ENCODE results near the gene ASH1L. TPM values are rescaled to one million over a fixed set of nuclear protein-coding genes. Genes with fewer than 3 reads are reported as not detected.
A peak's percentile ranks its signal among the peaks of the same experiment; 100 is the strongest.
"Not testable (repeated sequence)": the region's sequence is repeated elsewhere in the genome, so short reads cannot be mapped to it uniquely, and the experiment has no call there.

Gene ASH1L
- total RNA-seq, 1 donor = 41.6 TPM

DNA sequence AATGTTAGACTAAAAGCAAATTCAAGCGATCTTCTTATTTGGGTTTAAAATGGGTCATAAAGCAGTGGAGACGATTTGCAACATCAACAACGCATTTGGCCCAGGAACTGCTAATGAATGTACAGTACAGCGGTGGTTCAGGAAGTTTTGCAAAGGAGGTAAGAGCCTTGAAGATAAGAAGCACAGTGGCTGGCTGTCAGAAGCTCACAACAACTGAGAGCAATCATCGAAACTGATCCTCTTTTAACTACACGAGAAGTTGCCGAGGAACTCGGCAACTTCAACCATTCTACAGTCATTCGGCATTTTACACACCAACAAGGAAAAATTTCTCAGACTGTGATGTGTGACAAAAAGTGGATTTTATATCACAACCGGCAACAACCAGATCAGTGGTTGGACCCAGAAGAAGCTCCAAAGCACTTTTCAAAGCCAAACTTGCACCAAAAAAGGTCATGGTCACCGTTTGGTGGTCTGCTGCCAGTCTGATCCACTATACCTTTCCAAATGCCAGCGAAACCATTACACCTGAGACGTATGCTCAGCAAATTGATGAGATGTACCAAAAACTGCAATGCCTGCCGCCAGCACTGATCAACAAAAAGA lies 47.9 kb downstream of the ASH1L start:
- Histone ChIP-seq H3K79me2 (ENCODE audit: insufficient read depth, low read length) (peaks cover 88% of the 10 kb centered on the region), H3K4me2 (ENCODE audit: insufficient read depth, low read length) (no peak overlapping the region), H3K9me3 (ENCODE audit: low read depth, low read length) (no peaks in the 10 kb centered on the region), H3K27ac (ENCODE audit: low read depth, low read length) (no peak overlapping the region), H3K36me3 (ENCODE audit: insufficient read depth, low read length) (peaks cover 8% of the 10 kb centered on the region), H3K27me3 (ENCODE audit: insufficient read depth, low read length) (no peaks in the 10 kb centered on the region), H3K4me1 (ENCODE audit: insufficient read depth, low read length) (peaks cover 8% of the 10 kb centered on the region), H3K4me3 (ENCODE audit: insufficient read depth, low read length) (no peak overlapping the region), H4K20me1 (ENCODE audit: insufficient read depth, low read length) (peaks cover 10% of the 10 kb centered on the region), H2AFZ (ENCODE audit: low read length) (no peak overlapping the region)
- no peak for DNase-seq (ENCODE audit: insufficient read length, low spot score, missing footprints)
- TF ChIP-seq, protein P1, sequence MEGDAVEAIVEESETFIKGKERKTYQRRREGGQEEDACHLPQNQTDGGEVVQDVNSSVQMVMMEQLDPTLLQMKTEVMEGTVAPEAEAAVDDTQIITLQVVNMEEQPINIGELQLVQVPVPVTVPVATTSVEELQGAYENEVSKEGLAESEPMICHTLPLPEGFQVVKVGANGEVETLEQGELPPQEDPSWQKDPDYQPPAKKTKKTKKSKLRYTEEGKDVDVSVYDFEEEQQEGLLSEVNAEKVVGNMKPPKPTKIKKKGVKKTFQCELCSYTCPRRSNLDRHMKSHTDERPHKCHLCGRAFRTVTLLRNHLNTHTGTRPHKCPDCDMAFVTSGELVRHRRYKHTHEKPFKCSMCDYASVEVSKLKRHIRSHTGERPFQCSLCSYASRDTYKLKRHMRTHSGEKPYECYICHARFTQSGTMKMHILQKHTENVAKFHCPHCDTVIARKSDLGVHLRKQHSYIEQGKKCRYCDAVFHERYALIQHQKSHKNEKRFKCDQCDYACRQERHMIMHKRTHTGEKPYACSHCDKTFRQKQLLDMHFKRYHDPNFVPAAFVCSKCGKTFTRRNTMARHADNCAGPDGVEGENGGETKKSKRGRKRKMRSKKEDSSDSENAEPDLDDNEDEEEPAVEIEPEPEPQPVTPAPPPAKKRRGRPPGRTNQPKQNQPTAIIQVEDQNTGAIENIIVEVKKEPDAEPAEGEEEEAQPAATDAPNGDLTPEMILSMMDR (IDR thresholded peaks at IDR 0.05; ENCODE audit: extremely low read depth, low read depth, low read length) = no peak

DNA sequence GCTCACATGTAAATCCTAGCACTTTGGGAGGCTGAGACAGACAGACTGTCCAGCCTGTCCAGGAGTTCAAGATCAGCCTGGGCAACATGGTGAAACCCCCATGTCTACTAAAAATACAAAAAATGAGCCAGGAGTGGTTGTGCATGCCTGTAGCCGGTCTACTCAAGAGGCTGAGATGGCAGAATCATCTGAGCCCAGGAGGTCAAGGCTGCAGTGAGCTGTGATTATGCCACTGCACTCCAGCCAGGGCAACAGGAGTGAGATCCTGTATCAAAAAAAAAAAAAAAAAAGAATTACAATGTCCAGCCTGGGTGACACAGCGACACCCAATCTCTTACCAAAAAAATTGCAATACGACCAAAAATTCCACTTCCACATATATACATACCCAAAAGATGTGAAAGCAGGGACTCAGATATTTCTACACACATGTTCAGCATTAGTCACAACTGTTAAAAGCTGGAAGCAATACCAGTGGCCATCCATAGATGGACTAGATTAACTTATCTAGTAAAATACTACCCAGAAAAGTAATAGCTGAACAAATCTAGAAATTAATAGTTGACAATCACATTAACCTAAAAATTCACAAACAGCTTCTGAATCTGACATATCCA lies 49.2 kb downstream of the ASH1L start:
- peak; percentile 70 for DNase-seq (ENCODE audit: insufficient read length, low spot score, missing footprints)
- TF ChIP-seq, protein P1 (IDR thresholded peaks at IDR 0.05; ENCODE audit: extremely low read depth, low read depth, low read length) = peak; percentile 30
- H3K27me3 ChIP-seq (ENCODE audit: insufficient read depth, low read length) = no peaks in the 10 kb centered on the region
- no peak overlapping the region for H3K4me3 ChIP-seq (ENCODE audit: insufficient read depth, low read length)
- H3K9me3 ChIP-seq (ENCODE audit: low read depth, low read length) = no peaks in the 10 kb centered on the region
- H2AFZ ChIP-seq (ENCODE audit: low read length) = no peak overlapping the region
- H3K36me3 ChIP-seq (ENCODE audit: insufficient read depth, low read length) = peaks cover 6% of the 10 kb centered on the region
- peak overlapping the region; percentile 38 for H3K27ac ChIP-seq (ENCODE audit: low read depth, low read length)
- H3K4me1 ChIP-seq (ENCODE audit: insufficient read depth, low read length) = peaks cover 8% of the 10 kb centered on the region
- H3K4me2 ChIP-seq (ENCODE audit: insufficient read depth, low read length) = no peak overlapping the region
- peaks cover 89% of the 10 kb centered on the region for H3K79me2 ChIP-seq (ENCODE audit: insufficient read depth, low read length)
- H4K20me1 ChIP-seq (ENCODE audit: insufficient read depth, low read length) = peaks cover 11% of the 10 kb centered on the region

DNA sequence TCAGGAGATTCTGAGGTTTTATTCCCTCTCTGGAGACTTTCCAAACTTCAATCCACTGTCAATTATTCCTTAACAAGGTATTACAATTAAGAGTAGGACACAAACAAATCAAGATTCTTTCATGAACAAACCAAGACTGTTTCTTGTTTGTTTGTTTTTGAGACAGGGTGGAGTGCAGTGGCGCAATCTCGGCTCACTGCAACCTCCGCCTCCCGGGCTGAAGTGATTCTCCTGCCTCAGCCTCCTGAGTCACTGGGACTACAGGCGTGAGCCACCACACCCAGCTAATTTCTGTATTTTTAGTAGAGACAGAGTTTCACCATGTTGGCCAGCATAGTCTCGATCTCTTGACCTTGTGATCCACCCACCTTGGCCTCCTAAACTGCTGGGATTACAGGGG lies 51.2 kb downstream of the ASH1L start:
- peaks cover 17% of the 10 kb centered on the region for H4K20me1 ChIP-seq (ENCODE audit: insufficient read depth, low read length)
- H3K9me3 ChIP-seq (ENCODE audit: low read depth, low read length); H3K27ac ChIP-seq (ENCODE audit: low read depth, low read length); H3K36me3 ChIP-seq (ENCODE audit: insufficient read depth, low read length); H2AFZ ChIP-seq (ENCODE audit: low read length); H3K4me2 ChIP-seq (ENCODE audit: insufficient read depth, low read length); H3K27me3 ChIP-seq (ENCODE audit: insufficient read depth, low read length); DNase-seq (ENCODE audit: insufficient read length, low spot score, missing footprints); H3K4me3 ChIP-seq (ENCODE audit: insufficient read depth, low read length): not testable (repeated sequence)
- H3K79me2 ChIP-seq (ENCODE audit: insufficient read depth, low read length) = peaks cover 94% of the 10 kb centered on the region
- H3K4me1 ChIP-seq (ENCODE audit: insufficient read depth, low read length) = peaks cover 11% of the 10 kb centered on the region

DNA sequence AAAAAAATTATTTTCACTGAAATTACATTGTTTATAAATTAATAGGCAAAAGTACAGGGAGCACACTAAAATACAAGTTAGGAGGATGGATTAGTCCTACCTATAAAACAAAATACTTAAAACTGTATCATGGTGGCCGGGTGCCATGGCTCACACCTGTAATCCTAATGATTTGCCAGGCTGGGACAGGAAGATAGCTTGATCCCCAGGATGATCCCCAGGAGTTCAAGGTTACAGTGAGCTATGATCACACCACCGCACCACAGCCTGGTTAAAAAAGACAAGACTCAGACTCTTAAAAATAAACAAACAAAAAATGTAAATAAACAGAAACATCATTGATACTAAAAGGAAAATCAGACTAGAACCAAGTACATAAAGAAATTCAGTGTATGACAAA lies 53.5 kb downstream of the ASH1L start:
- Histone ChIP-seq H3K36me3 (ENCODE audit: insufficient read depth, low read length) (peaks cover 2% of the 10 kb centered on the region), H3K4me3 (ENCODE audit: insufficient read depth, low read length) (no peak overlapping the region), H3K4me1 (ENCODE audit: insufficient read depth, low read length) (peaks cover 11% of the 10 kb centered on the region), H3K27me3 (ENCODE audit: insufficient read depth, low read length) (no peaks in the 10 kb centered on the region), H3K9me3 (ENCODE audit: low read depth, low read length) (no peaks in the 10 kb centered on the region), H3K79me2 (ENCODE audit: insufficient read depth, low read length) (peaks cover 91% of the 10 kb centered on the region), H4K20me1 (ENCODE audit: insufficient read depth, low read length) (peaks cover 14% of the 10 kb centered on the region), H3K27ac (ENCODE audit: low read depth, low read length) (no peak overlapping the region), H2AFZ (ENCODE audit: low read length) (no peak overlapping the region), H3K4me2 (ENCODE audit: insufficient read depth, low read length) (no peak overlapping the region)
- TF ChIP-seq, protein P1 (IDR thresholded peaks at IDR 0.05; ENCODE audit: extremely low read depth, low read depth, low read length) = no peak
- no peak for DNase-seq (ENCODE audit: insufficient read length, low spot score, missing footprints)
